ENCODE data around the gene CD320.
"Not testable (repeated sequence)": the region's sequence is repeated elsewhere in the genome, so short reads cannot be mapped to it uniquely, and the experiment has no call there.

The CD320 gene

GRCh38 chr19:8333767-8334457, 25.8 kb upstream of the CD320 start:
- DNase-seq (ENCODE audit: low read depth, low spot score), result no peak

DNA sequence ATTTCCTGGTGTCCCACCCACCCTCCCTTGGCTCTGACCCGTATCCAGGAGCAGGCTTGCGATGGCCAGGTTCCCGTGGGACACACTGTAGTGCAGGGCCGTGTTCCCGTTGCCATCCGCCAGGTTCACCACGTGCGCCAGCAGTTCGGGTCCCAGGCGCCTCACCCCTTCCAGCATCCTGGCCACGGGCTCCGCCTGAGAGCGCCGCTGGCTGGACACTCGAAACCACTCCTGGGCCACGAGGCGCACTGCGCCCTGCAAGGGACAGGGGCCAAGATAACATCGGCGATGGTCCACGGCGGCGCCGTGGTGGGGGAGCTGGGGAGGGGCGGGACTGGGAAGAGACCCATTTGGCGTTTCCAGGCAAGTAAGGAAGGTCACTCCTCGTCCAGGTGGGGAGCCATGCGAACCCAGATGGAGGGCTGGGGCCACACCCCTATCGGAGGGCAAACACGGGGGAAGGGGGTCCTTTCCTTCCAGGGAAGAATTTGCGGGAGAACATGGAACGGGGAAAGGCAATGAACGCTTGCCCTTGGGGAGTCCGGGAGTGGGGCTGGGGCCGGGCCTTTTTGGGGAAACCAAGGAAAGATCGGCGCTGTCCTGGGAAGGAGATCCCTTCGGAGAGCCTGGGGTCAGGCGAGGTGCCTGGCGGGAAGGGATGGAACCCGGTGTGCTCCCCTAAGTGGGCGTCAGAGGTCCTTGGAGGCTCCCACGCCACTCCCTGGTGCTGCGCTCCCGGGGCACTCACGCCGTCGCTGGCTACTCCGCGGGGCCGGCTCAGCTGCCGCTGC, 25.0 kb upstream of the CD320 start:
- DNase-seq (ENCODE audit: low read depth, low spot score), result no peak

- DNase-seq (ENCODE audit: low read depth, low spot score), result no peak
These were observed 23.2 kb upstream of the CD320 start for GRCh38 chr19:8331263-8331845.

DNA sequence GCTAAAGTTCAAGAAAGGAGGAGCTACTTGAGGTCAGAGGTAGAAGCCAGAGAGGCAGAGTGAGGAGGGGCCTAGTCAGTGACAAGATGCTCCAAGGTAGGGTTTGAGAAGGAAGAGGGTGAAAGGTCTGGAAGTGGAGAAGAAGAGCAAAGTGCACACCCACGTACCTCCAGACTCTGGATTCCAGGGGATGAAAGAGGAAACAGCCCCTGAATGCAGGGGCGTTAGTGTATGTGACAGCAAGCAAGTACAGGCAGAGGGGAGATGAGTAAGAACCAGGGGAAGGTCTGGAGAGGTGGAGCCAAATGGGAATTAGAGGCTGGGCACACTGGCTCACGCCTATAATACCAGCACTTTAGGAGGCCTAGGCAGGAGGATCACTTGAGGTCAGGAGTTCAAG, 21.8 kb upstream of the CD320 start:
- DNase-seq (ENCODE audit: low read depth, low spot score), result no peak

- DNase-seq (ENCODE audit: low read depth, low spot score), result no peak
These were observed 17.3 kb upstream of the CD320 start for GRCh38 chr19:8325454-8325853.

- DNase-seq (ENCODE audit: low read depth, low spot score), result no peak
These were observed 16.3 kb upstream of the CD320 start for GRCh38 chr19:8324186-8325050.

- DNase-seq (ENCODE audit: low read depth, low spot score), result no peak
These were observed 15.6 kb upstream of the CD320 start for GRCh38 chr19:8323781-8324185.

- DNase-seq (ENCODE audit: low read depth, low spot score), result no peak
These were observed 14.5 kb upstream of the CD320 start for GRCh38 chr19:8322638-8322997.

DNA sequence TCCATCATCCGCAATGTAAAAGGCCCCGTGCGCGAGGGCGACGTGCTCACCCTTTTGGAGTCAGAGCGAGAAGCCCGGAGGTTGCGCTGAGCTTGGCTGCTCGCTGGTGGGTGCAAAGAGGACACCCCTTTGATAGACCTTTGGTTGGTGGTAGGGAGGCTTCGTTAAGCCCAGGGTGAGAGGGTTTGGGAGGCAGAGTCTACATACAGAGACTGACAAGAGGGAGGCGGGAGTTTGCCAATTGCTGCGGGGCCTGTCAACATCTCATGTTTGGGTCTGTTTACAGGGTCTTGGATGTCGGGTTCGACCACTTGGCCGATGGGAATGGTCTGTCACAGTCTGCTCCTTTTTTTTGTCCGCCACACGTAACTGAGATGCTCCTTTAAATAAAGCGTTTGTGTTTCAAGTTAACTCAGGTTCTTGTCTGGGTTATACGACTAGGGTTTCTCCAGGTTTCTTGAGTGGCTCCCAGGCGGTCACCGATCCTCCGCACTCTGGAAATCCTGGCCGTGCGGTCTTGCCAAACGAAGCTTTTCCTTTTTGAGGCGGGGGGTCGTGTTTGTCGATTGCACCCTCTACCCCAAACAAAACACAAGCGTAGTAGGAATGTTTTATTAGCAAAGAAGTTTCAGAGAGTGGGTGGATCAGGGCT, 14.0 kb upstream of the CD320 start:
- DNase-seq (ENCODE audit: low read depth, low spot score), result no peak

GRCh38 chr19:8321067-8321985, 13.2 kb upstream of the CD320 start, which contains the start of the genes NDUFA7 and RPS28:
NDUFA7 (minus strand) TSS chr19:8321375; CDS start chr19:8321358, 17 bp downstream.
RPS28 (plus strand) TSS chr19:8321496; CDS start chr19:8321531, 35 bp downstream.
- peak; percentile 86 for DNase-seq (ENCODE audit: low read depth, low spot score)

- no peak for DNase-seq (ENCODE audit: low read depth, low spot score)
These were observed 12.5 kb upstream of the CD320 start for GRCh38 chr19:8320564-8321066.

DNA sequence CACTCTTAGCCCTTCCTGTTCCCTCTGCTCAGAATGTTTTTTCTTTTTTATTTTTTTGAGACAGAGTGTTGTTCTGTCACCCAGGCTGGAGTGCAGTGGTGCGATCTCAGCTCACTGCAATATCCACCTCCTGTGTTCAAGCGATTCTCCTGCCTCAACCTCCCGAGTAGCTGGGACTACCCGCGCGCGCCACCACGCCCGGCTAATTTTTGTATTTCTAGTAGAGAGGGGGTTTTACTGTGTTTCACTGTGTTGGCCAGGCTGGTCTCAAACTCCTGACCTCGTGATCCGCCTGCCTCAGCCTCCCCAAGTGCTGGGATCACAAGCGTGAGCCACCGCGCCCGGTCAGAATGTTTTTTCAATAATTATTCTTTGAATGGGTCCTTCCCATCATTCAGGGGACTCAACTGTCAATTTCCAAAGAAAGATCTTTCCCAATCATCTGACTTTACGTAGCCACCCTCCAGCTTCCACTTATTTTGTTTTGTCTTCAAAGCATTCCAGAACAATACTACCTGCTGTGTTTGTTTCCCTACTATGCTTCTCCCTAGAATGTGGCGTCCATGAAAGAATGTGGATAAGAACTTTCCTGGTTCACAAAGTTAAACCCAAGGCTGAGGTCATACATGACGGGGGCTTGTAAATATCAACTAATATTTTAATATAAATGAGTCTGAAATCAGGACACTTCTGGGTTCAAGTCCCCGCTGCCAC, 11.8 kb upstream of the CD320 start:
- no peak for DNase-seq (ENCODE audit: low read depth, low spot score)

- not testable (repeated sequence) for DNase-seq (ENCODE audit: low read depth, low spot score)
These were observed 10.7 kb upstream of the CD320 start for GRCh38 chr19:8318835-8319234.

GRCh38 chr19:8316351-8317125, 8.4 kb upstream of the CD320 start:
- no peak for DNase-seq (ENCODE audit: low read depth, low spot score)

- DNase-seq (ENCODE audit: low read depth, low spot score), result not testable (repeated sequence)
These were observed 7.0 kb upstream of the CD320 start for GRCh38 chr19:8314981-8315640.

DNA sequence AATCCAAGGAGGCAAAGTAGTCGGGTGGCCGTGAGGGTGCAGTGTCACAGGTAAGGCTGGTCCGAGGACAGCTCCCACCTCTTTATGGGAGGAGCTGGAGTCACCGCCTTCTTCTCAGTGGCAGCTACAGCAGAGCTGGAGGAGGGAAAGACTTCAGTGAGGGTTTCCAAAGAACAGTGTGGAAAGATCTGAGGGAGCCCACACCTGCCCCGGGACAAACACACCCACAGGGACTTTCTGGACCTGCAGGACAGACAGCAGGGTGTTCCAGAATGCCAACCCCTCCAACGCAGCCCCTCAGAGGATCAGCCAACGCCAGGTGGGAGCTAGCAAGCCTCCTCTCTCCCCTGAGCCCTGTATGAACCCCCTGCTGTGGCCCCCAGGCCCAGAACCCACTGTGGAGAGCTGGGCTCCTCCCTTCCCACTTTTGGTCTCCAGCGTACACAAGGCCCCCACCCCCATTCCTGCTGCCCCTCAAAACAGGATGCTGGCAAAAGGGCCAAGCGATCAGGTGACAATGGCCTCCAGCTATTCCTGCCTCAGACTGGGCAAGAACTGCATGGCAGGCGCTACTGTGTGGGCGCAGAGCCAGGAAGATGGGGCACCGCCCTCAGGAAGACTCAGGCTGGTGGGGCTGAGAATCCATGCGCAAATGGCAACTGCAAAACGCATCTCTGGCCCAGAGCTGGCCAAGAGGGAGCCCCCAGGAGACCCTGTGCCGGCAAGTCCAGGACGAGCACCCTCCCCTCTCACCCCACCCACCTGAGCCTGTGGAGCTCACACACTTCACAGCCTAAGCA, 3.5 kb upstream of the CD320 start:
- DNase-seq (ENCODE audit: low read depth, low spot score), result no peak

Data from smooth muscle cell of the brain vasculature (primary cell).